CD4-positive, alpha-beta T cell treated with Interleukin-2 at 100 ng/mL for 4 hours (primary cell): Measurements from ENCODE around the gene TVP23A.
"Not testable (repeated sequence)": the region's sequence is repeated elsewhere in the genome, so short reads cannot be mapped to it uniquely, and the experiment has no call there.

Source experiments
- DNase-seq: peaks from one replicate; pipeline ENCODE4 v3.0.0-alpha.2; 2020; ENCODE audit warnings: low spot score

Gene TVP23A

DNA sequence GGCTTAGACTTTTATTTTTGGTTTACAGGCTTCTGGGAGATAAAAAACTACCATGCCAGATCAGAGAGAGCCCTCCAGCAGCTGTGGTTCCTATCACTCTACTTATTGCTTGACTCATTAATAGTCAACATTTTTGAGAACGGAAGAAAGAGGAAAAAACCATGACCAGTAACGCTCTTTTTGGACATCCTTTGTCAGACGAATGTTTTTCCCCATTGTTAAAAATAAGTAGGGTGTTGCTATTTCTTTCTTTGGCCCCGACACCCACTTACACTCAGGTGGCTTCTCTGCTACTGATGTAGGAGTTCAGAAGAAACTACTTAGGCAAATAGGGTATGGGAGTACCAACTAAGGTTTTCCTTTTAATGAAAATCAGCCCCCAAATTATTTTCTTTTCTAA lies 27.5 kb downstream of the TVP23A start:
- DNase-seq: no peak

DNA sequence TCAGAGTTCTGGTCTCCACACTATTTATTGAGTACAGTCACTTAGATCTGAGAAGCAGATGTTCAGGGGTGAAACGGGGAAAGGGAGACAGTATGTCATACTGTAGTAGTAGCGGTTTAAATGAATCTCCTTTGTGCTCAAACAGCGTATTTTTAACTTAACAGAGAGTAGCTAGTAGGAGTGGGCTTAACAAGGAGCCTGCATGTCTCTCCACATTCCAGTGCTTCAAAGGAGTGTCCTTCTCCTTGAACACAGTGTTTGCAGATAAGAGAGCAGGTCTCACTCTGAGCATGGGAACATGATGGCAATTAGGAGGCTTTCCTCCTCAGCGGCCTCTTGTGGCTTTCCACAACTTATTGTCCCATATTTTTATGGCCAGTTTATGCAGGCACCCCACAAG lies 30.0 kb downstream of the TVP23A start:
- not testable (repeated sequence) for DNase-seq

DNA sequence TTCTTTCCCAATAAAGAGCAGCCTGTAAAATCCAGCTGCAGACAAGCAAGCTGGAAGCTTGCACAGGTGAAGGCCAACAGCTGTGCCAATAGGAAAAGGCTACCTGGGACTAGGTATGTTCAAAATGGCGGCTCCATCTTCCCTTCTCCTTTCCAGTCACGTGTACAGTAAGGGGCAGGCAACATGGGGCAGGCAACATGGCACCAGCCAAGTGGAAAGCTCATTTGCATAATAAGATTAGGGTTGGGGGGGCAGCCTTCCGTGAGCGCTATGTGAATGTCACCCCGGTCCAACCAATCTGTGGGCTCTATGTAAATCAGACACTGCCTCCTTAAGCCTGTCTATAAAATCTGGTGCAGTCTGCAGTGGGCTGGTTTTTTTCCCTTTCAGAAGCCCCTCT lies 31.3 kb downstream of the TVP23A start:
- DNase-seq: no peak

DNA sequence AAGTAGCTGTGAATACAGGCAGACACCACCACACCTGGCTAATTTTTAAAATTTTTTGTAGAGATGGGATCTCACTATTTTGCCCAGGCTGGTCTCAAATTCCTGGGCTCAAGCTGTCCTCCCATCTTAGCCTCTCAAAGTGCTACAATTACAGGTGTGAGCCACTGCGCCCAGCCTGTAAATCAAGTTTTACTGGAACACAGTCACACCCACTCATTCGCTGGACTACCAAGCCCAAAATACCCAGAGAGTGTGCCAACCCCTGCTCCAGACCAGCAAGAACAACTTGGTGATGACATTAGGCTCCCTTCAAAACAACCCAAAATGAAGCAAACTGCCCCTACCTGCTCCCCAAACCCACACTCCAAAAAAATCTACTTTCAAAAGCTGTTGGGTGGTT lies 36.0 kb downstream of the TVP23A start:
- no peak for DNase-seq

DNA sequence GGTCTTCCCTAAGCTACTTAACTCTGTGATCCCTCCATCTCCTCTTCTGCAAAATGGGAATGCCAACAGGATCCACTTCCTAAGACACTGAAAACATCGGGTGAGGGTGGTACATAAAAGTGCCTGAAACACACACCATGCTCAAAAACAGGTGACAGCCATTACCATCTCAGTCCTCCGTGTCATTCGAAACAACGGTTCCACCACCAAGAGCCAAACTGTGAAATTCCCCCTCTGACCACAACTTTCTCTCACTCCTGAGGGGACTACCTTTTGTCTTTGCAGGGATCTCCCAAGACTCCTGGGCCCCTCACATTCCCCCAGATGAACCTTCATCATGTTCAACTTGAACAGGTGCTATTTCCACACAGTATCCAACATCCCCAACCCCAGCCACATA lies 38.0 kb downstream of the TVP23A start:
- no peak for DNase-seq

DNA sequence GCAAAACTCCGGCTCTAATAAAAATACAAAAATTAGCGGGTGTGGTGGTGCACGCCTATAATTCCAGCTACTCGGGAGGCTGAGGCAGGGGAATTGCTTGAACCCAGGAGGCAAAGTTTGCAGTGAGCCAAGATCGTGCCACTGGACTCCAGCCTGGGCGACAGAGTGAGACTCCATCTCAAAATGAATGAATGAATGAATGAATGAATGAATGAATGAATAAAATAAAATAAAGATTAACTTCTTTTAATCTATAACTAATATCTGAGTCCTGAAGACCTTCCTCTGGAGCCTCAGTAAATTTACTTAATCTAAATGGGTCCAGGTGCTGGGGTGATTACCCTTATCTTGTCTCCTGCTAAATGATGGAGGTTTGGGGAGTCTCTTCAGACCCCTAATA lies 38.7 kb downstream of the TVP23A start:
- not testable (repeated sequence) for DNase-seq

DNA sequence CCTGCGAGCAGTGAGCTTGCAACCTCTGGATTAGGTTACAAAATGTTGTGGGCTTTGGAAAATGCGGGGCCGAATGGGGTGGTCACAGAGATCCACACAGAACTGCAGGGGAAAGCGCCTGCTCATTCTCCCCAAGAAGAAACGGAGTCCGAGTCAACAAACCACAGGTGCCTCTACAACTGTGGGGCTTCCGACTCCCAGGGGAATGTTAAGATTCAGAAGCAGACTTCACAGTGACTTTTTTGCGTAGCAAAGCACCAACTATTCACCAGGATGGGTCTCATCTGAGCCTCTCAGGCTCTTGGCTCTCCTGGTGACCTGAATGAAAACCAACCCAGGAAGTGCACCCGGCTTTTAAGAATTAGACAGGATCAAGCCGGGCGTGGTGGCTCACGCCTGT lies 41.2 kb downstream of the TVP23A start:
- no peak for DNase-seq

DNA sequence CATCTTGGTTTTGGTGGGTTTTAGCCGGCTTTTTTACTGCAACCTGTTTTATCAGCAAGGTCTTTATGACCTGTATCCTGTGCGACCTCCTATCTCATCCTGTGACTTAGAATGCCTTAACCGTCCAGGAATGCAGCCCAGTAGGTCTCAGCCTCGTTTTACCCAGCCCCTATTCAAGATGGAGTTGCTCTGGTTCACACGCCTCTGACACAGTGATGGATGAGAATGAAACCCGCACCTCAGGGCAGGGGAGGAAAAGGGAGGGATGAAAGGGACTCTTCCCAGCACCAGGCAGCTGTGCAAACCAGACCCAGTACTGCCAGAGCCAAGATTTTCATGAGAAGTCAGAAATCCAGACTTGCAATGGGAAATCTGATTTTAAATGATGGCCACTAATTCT lies 41.7 kb downstream of the TVP23A start:
- not testable (repeated sequence) for DNase-seq

DNA sequence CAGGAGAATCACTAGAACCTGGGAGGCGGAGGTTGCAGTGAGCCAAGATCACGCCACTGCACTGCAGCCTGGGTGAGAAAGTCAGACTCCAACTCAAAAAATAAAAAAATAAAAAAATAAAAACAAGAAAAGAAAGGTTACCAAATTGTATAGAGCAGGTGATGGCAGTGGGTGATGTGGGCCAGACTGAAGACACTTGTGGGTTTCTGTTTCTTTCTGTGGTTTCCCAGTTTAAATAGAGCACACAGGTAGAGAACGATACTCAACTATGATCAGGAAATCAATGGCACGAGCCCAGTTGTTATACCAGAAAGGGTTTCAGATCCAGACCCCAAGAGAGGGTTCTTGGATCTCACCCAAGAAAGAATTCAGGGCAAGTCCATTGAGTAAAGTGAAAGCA lies 42.3 kb downstream of the TVP23A start:
- DNase-seq: no peak

DNA sequence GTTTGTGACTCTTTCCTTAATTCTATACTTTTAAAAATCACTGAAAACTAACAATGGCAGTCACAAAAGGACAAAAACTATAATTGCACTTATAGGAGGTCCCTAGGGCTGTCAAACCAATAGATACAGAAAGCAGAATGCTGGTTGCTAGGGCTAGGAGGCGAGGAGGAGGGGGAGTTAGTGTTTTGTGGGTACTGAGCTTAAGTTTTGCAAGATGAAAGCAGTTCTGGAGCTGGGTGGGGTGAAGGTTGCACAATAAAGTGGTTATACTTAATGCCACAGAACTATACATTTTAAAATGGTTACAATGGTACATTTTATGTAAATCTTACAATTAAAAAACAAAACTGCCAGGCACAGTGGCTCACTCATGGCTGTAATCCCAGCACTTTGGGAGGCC lies 47.7 kb downstream of the TVP23A start:
- DNase-seq: peak; percentile 18

DNA sequence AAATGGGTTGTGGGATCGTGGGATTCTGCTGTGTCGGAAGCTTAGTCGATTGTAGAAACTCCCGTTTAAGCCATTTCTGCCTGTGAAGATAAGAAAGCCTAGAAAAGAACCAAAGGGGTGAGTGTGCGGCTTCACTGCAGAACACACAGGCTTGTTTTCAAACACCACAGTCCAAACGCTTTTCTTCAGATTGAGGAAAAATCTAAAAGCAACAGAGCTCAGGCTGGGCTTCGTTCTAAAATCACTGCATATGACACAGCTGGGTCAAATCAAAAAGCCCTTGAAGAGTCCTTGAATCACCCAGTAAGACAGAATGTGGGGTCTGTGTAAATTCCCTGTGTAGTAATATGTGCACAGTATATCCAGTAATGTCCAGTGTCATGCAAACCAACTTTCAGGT lies 49.2 kb downstream of the TVP23A start:
- DNase-seq: no peak

DNA sequence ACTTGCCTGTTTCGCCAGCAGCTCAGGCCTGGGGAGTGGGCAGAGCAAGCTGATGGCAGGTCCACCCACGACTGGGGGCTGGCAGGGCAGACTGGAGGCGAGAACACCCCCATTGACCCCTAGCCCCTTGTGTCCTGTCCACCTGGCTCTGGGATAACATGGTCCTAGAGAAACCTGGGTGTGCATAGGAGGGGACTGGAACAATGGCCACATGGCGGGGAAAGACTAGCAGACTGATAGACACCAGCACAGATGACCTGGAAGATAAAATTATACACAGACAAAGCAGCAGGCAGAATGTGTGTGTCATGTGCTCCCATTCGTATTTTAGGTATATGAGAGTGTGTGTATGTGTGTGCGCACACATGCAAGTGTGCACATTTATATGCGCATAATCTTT lies 51.5 kb downstream of the TVP23A start:
- no peak for DNase-seq

DNA sequence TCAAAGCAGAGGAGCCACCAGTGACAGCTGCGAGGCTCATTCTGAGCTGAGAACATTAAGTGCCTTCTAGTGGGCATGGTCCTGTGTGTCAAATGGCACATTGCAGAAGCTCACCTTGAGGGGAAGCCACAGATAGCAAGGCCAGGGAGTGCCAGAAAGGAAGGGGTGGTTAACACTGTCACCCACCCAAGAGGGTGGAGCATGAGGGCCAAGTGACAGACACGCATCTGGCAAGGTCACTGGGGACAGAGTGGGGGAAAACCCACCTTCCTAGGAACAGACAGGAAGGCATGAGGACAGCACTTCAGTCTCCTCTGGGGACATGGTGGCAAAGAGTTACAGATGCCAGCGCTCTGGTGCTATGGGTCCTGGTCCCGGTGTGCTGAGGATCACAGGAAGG lies 52.8 kb downstream of the TVP23A start:
- DNase-seq: peak; percentile 38

DNA sequence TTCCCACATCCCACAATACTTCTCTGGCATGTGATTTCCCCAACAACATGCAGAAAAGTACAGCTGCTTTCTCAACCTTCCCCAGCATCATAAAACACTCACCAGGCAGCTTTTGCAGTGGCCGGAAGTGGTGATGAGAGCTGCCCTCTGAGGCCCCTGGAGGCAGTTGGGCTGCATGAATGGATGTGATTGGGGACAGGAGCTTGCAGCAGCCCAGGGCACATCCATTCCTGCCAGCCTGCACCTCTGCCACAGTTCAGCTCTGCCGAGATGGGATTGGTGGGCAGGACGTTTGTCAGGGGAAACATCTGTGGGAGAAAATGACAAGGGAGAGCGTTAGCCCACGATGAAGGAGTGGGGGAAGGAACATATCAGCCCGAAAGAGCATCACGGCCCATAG lies 55.1 kb downstream of the TVP23A start:
- no peak for DNase-seq

DNA sequence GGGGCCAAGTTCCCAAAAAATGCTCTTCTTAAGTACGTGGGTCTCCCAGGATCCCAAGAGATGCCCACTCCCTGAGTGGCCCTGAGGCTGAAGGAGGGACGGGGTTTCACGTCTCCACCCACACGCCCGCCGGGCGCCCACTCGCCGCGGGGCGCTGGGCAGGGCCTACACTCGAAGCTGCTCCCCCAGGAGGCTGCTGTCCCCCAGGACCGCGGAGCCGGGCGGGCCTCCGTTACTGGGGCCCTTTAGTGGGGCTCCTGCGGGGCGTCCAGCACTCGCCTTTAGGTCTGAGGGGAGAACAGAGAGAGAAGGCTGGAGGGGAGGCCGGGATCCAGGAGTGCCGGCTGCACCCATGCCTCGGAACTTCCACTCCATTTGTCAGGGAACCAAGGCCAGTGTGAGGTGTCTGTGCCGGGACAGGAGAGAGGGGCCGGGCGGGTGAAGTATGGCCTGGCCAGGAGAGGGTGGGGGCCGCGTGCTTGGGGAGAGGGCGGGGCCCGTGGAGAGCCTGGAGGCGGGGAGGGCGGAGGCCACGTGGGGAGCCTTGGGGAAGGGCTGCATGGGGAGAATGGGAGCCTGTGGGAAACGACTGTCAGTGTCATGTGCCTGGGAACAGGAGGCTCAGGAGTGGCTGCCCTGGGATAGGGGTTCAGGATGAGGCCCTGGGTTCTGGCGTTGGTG lies 56.1 kb downstream of the TVP23A start:
- DNase-seq: no peak

DNA sequence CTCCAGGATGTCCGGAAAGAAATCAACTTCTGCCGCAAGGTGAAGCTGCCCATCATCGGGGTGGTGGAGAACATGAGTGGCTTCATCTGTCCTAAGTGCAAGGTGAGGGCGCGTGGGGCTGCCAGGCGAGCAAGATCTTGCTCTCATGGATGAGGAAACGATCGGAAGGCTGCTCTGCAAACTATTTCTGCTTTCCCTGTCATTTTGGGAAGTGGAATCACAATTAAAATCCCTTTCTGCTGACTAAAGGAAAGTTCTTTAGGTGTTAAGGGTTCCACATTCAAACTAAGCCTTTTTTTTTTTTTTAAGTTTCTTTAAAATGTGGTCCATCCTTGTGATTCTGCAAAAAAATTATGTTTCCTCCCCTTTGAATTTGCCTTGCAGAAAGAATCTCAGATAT lies 57.2 kb downstream of the TVP23A start:
- no peak for DNase-seq

DNA sequence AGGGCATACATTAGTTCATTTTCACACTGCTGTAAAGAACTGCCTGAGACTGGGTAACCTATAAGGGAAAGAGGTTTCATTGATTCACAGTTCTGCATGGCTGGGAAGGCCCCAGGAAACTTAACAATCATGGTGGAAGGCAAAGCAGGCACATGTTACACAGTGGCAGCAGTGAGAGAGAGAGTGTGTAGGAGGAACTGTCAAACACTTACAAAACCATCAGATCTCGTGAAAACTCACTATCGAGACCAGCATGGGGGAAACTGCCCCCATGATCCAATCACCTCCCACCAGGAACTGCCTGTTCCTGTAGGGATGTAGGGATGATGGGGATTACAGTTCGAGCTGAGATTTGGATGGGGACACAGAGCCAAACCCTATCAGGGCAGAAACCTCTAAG lies 57.7 kb downstream of the TVP23A start:
- no peak for DNase-seq

DNA sequence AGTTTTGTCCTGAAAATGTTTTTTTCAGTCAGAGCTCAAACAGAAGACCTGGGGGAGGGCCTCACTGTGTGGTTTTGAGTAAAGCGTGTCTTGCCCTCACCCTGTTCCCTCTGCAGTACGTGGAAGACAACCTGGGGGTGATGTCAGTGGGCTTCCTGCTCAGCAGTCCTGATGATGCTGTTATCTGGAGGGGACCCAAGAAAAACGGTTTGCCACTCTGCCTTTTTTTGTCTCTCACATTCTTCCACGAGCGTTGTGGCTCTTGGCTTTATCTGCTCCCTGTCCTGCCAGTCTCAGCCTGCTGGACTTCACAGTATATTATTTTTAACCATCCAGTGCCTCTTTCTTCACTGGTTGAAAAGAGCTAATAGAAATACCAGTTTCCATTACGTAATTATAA lies 62.0 kb downstream of the TVP23A start:
- DNase-seq: no peak

DNA sequence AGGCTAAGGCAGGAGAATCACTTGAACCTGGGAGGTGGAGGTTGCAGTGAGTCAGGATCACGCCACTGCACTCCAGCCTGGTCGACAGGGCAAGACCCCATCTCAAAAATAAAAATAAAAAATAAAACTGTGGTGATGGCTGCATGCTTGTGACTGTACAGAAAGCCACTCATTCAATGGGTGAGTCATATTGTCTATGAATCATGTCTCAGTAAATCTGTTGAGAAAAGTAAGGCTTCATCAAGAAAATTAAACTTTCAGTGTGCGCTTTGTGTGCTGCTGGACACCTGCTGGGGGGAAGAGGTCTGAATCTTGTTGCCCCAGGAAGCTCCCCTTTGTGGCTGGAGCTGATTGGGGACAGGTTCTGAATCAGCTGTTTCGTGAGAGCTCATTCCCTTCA lies 63.7 kb downstream of the TVP23A start:
- no peak for DNase-seq

DNA sequence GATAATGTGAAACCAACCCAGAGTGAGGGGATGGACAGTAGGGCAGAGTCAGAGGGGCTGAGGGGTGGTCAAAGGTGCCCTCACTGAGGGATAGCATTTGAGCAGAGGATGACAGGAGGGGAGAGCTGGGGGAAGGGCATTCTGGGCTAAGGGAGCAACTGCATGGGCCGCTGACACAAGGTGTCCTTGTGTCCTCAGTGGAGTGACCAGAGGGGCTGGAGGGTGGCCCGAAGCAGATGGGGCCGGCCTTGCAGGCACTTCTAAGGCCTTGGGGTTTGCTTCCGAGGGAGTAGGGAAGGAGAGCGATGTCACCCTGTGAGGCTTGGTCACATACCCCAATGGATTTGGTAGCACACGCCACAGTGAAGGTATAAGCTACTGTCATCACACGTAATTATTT lies 64.9 kb downstream of the TVP23A start:
- no peak for DNase-seq

DNA sequence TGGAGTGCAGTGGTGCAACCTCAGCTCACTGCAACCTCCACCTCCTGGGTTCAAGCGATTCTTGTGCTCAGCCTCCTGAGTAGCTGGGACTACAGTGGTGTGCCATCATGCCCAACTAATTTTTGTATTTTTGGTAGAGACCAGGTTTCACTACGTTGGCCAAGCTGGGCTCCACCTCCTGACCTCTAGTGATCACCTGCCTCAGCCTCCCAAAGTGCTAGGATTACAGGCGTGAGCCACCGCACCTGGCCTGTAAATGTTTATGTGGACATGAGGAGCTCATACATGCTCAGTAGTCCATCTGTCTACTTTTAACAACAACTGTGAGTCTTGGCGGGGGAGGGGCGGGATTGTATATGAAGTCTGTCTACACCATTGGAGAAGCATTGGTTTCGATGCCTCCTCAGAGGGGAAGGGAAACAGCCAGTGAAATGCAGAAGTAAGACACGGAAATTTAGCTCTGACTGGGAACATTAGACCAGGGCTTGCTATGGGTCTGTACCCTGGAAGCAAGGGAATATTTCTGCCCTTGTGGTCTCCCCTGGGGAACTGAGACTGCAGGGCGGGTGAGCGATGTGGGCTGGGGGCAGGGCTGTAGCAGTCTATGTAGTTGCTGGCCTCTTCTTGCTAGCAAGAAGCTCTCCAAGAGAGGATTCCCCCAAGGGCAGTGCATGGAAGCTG lies 65.6 kb downstream of the TVP23A start:
- DNase-seq: peak; percentile 20

DNA sequence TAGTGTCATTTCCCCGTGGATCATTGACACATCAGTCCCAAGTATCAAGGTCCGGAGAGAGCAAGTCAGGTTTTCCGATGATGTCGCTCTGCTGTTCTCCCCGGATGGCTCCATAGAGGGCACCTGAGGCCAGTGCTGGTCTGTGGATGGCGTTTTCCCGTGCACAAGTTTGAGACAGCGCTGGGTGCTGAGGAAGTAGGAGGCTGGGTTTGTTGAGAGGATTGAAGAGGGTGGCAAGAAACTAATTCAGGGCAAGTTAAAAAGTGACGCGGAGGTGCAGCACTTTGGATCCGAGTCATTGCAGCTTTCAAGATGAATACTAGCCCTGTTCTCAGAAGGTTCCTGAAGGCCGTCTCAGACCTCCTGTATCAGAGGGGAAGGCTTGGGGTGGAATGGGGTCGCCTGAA lies 67.3 kb downstream of the TVP23A start:
- DNase-seq: no peak

DNA sequence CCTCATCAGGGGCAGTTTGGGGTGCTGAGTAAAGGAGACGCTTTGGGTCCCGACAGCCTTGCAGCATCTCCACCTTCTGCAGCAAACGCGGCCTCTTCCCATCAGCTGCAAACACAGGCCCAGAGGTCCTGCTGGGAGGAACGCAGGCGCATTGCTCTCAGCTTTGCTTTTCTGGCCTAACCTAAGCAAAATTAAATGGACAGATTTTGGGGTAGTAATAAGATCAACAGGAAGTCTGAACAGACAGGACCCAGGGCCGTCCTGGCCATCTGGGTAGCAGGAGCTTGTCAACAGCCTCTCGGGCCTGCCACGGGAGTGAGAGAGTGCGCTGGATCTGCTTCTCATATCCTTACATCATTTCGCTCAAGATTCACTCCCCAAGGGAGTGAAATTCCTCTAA lies 67.8 kb downstream of the TVP23A start:
- no peak for DNase-seq

DNA sequence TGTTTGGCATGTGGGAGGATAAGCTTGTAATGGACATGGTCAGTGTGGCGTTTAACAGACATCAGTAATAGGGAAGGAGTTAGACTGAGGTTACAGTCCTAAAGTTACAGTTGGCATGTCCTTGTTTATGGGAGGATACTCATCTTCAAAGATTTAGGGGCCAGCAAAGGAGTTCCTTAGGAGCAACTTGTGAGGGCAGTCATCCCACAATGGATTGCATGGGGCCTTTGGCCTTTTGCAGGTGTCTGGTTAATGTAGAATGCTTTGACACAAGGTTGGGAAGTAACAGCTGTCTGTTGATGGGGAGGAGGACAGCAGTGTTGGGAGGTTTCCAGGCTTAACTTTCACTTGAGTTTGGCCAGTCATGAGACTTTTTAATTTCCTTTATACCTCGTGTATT lies 72.8 kb downstream of the TVP23A start:
- no peak for DNase-seq
